DOHH2 (cell line): ENCODE data around the gene SYT1.

Experiments
- H3F3A ChIP-seq: fragments of 200-600 bp; sonication (generic), shearing (Covaris generic); 2 replicates; pipeline ENCODE4 v1.6.0; 2016; ENCODE audit warnings: antibody characterized with exemption, mild to moderate bottlenecking; ENCODE audit not compliant: control insufficient read depth, insufficient read depth
- H3K27ac ChIP-seq: fragments of 200-600 bp; sonication (generic); 2 replicates; pipeline ENCODE4 v1.5.1; 2014; ENCODE audit warnings: low read depth, mild to moderate bottlenecking, low read length, moderate library complexity
- H3K27me3 ChIP-seq: fragments of 200-600 bp; sonication (generic); 2 replicates; pipeline ENCODE4 v1.6.1; 2014; ENCODE audit warnings: mild to moderate bottlenecking, low read length, mixed read lengths; ENCODE audit not compliant: control insufficient read depth
- H3K36me3 ChIP-seq: fragments of 200-600 bp; sonication (generic); 2 replicates; pipeline ENCODE4 v1.6.1; 2014; ENCODE audit warnings: mild to moderate bottlenecking, low read length, moderate library complexity, mixed read lengths; ENCODE audit not compliant: control insufficient read depth
- H3K4me1 ChIP-seq: fragments of 200-600 bp; sonication (generic); 2 replicates; pipeline ENCODE4 v1.6.1; 2014; ENCODE audit warnings: mild to moderate bottlenecking, low read length, mixed read lengths; ENCODE audit not compliant: control insufficient read depth
- H3K4me2 ChIP-seq: fragments of 200-600 bp; sonication (generic); 2 replicates; pipeline ENCODE4 v1.6.0; 2014; ENCODE audit warnings: mild to moderate bottlenecking, low read length, moderate library complexity
- H3K4me3 ChIP-seq: fragments of 200-600 bp; sonication (generic); 2 replicates; pipeline ENCODE4 v1.5.1; 2014; ENCODE audit warnings: mild to moderate bottlenecking, low read length, mixed read lengths
- H3K79me2 ChIP-seq: fragments of 200-600 bp; sonication (generic); 2 replicates; pipeline ENCODE4 v1.6.1; 2014; ENCODE audit warnings: mild to moderate bottlenecking, low read length, mixed read lengths; ENCODE audit not compliant: control insufficient read depth
- H3K9me2 ChIP-seq: fragments of 200-600 bp; sonication (generic); replicated peaks from 2 replicates; pipeline ENCODE4 v1.6.1; 2014; ENCODE audit warnings: mild to moderate bottlenecking, low read length, mixed read lengths; ENCODE audit not compliant: control insufficient read depth
- H3K9me3 ChIP-seq: fragments of 200-600 bp; sonication (generic); 2 replicates; pipeline ENCODE4 v1.6.1; 2014; ENCODE audit warnings: antibody characterized with exemption, low read length, mixed read lengths; ENCODE audit not compliant: control insufficient read depth, insufficient read depth
- H4K20me1 ChIP-seq: fragments of 200-600 bp; sonication (generic); 2 replicates; pipeline ENCODE4 v1.6.0; 2014; ENCODE audit warnings: low read depth, mild to moderate bottlenecking, antibody characterized with exemption, low read length, moderate library complexity; ENCODE audit not compliant: control insufficient read depth, insufficient read depth
- CTCF ChIP-seq: fragments of 200-600 bp; sonication (generic); IDR thresholded peaks from one replicate; pipeline ENCODE4 v1.5.1; 2014; ENCODE audit warnings: antibody characterized with exemption, mild to moderate bottlenecking, low read depth, low read length; ENCODE audit not compliant: poor library complexity, severe bottlenecking
- EZH2phosphoT487 ChIP-seq: fragments of 200-600 bp; sonication (generic); IDR thresholded peaks from 2 replicates; pipeline ENCODE4 v1.6.1; 2017; ENCODE audit warnings: borderline replicate concordance, mild to moderate bottlenecking, antibody characterized with exemption, low read length, moderate library complexity, mixed read lengths

Gene SYT1

GRCh38 chr12:79364197-79364596 is 499.6 kb downstream of the SYT1 start:
- no peaks in the 10 kb centered on the region for H3K36me3 ChIP-seq
- H3K4me1 ChIP-seq, result no peaks in the 10 kb centered on the region
- H3F3A ChIP-seq, result no peaks in the 10 kb centered on the region
- TF ChIP-seq CTCF (no peak), EZH2phosphoT487 (no peak)
- H3K27ac ChIP-seq, result no peak overlapping the region
- H3K9me3 ChIP-seq, result no peaks in the 10 kb centered on the region
- no peak overlapping the region for H3K4me2 ChIP-seq
- H3K9me2 ChIP-seq, result no peaks in the 10 kb centered on the region
- H4K20me1 ChIP-seq, result no peaks in the 10 kb centered on the region
- H3K79me2 ChIP-seq, result no peaks in the 10 kb centered on the region
- no peak overlapping the region for H3K4me3 ChIP-seq
- H3K27me3 ChIP-seq, result peaks cover 5% of the 10 kb centered on the region; the same call in 1 of the 2 replicates

GRCh38 chr12:79366374-79366773 is 501.8 kb downstream of the SYT1 start:
- H3K4me2 ChIP-seq, result no peak overlapping the region
- no peaks in the 10 kb centered on the region for H3K4me1 ChIP-seq

GRCh38 chr12:79367032-79367589 is 502.5 kb downstream of the SYT1 start:
- H3K4me1 ChIP-seq, result no peaks in the 10 kb centered on the region
- no peak overlapping the region for H3K27ac ChIP-seq
- no peak overlapping the region for H3K4me2 ChIP-seq
- H3K27me3 ChIP-seq, result no peaks in the 10 kb centered on the region
- H4K20me1 ChIP-seq, result no peaks in the 10 kb centered on the region
- H3K4me3 ChIP-seq, result no peak overlapping the region
- no peak for TF ChIP-seq EZH2phosphoT487
- no peak for TF ChIP-seq CTCF
- no peaks in the 10 kb centered on the region for H3F3A ChIP-seq
- no peaks in the 10 kb centered on the region for H3K9me3 ChIP-seq
- no peaks in the 10 kb centered on the region for H3K9me2 ChIP-seq
- H3K79me2 ChIP-seq, result no peaks in the 10 kb centered on the region
- H3K36me3 ChIP-seq, result no peaks in the 10 kb centered on the region

More at GRCh38 chr12:79366374-79366773, 501.8 kb downstream of the SYT1 start:
- no peaks in the 10 kb centered on the region for H3F3A ChIP-seq
- peaks cover under 1% of the 10 kb centered on the region; the same call in 1 of the 2 replicates for H3K27me3 ChIP-seq
- no peaks in the 10 kb centered on the region for H3K9me2 ChIP-seq
- no peak overlapping the region for H3K4me3 ChIP-seq
- no peak overlapping the region for H3K27ac ChIP-seq
- no peaks in the 10 kb centered on the region for H4K20me1 ChIP-seq
- H3K79me2 ChIP-seq, result no peaks in the 10 kb centered on the region
- H3K9me3 ChIP-seq, result no peaks in the 10 kb centered on the region
- H3K36me3 ChIP-seq, result no peaks in the 10 kb centered on the region
- TF ChIP-seq CTCF, result no peak
- no peak for TF ChIP-seq EZH2phosphoT487
